ENCODE measurements around the gene PROKR1. TPM values are rescaled to one million over a fixed set of nuclear protein-coding genes. Genes with fewer than 3 reads are reported as not detected.
"Not testable (repeated sequence)": the region's sequence is repeated elsewhere in the genome, so short reads cannot be mapped to it uniquely, and the experiment has no call there.

PROKR1 gene
- total RNA-seq = not detected
- long read RNA-seq = 0 reads

- intact Hi-C loops (cut with micrococcal nuclease) = no loop called here
- H3K27me3 ChIP-seq (ENCODE audit: low read depth) = peaks cover 100% of the 10 kb centered on the region
- peaks cover 16% of the 10 kb centered on the region for H3K4me1 ChIP-seq
- H3K36me3 ChIP-seq = no peaks in the 10 kb centered on the region
- H3K4me3 ChIP-seq = peak within 1 kb of the TSS; percentile 71
- H3K27ac ChIP-seq (replicated peaks) = no peak within 1 kb of the TSS
- peaks cover 6% of the 10 kb centered on the region for H3K9me3 ChIP-seq (replicated peaks)
- peak; percentile 26 for DNase-seq
- TF ChIP-seq CTCF (IDR thresholded peaks at IDR 0.05; ENCODE audit: borderline replicate concordance) = no peak
Observed at GRCh38 chr2:68643011-68643873, at the start of gene PROKR1. Gene PROKR1, plus strand, starts transcription at chr2:68643579. Its CDS starts 2,243 bp downstream, at chr2:68645822.

- intact Hi-C loops (cut with micrococcal nuclease) = no loop called here
- Histone ChIP-seq H3K9me3 (replicated peaks) (peaks cover 4% of the 10 kb centered on the region), H3K4me1 (peaks cover 13% of the 10 kb centered on the region), H3K27me3 (ENCODE audit: low read depth) (no peaks in the 10 kb centered on the region), H3K4me3 (no peak overlapping the region), H3K36me3 (no peaks in the 10 kb centered on the region), H3K27ac (replicated peaks) (peak overlapping the region; percentile 81)
- no peak for TF ChIP-seq CTCF (IDR thresholded peaks at IDR 0.05; ENCODE audit: borderline replicate concordance)
- DNase-seq = no peak
Observed at GRCh38 chr2:68594041-68594440, 49.3 kb upstream of the PROKR1 start.

- Histone ChIP-seq H3K36me3 (no peaks in the 10 kb centered on the region), H3K27ac (replicated peaks) (peak overlapping the region; percentile 81), H3K4me3 (peak overlapping the region; percentile 46), H3K9me3 (replicated peaks) (peaks cover 11% of the 10 kb centered on the region), H3K4me1 (peaks cover 13% of the 10 kb centered on the region), H3K27me3 (ENCODE audit: low read depth) (no peaks in the 10 kb centered on the region)
- intact Hi-C loops (cut with micrococcal nuclease) = no loop called here
- TF ChIP-seq CTCF (IDR thresholded peaks at IDR 0.05; ENCODE audit: borderline replicate concordance) = peak; percentile 83
- peak; percentile 21 for DNase-seq
Observed at GRCh38 chr2:68594674-68595492, 48.5 kb upstream of the PROKR1 start.

GRCh38 chr2:68595493-68595785 lies 47.9 kb upstream of the PROKR1 start:
- peaks cover 13% of the 10 kb centered on the region for H3K4me1 ChIP-seq
- peak overlapping the region; percentile 81 for H3K27ac ChIP-seq (replicated peaks)
- H3K27me3 ChIP-seq (ENCODE audit: low read depth); H3K4me3 ChIP-seq; intact Hi-C loops (cut with micrococcal nuclease); H3K36me3 ChIP-seq; DNase-seq: not testable (repeated sequence)
- H3K9me3 ChIP-seq (replicated peaks) = peaks cover 16% of the 10 kb centered on the region

- DNase-seq; H3K4me3 ChIP-seq; intact Hi-C loops (cut with micrococcal nuclease); H3K27ac ChIP-seq (replicated peaks); H3K4me1 ChIP-seq; H3K27me3 ChIP-seq (ENCODE audit: low read depth); H3K36me3 ChIP-seq: not testable (repeated sequence)
- peaks cover 59% of the 10 kb centered on the region for H3K9me3 ChIP-seq (replicated peaks)
Observed at GRCh38 chr2:68600495-68600894, 42.9 kb upstream of the PROKR1 start.

- Histone ChIP-seq H3K4me1 (no peaks in the 10 kb centered on the region), H3K27me3 (ENCODE audit: low read depth) (no peaks in the 10 kb centered on the region), H3K36me3 (no peaks in the 10 kb centered on the region), H3K27ac (replicated peaks) (no peak overlapping the region), H3K4me3 (no peak overlapping the region), H3K9me3 (replicated peaks) (peaks cover 66% of the 10 kb centered on the region)
- TF ChIP-seq CTCF (IDR thresholded peaks at IDR 0.05; ENCODE audit: borderline replicate concordance) = no peak
- intact Hi-C loops (cut with micrococcal nuclease) = no loop called here
- no peak for DNase-seq
Observed at GRCh38 chr2:68603059-68603458, 40.3 kb upstream of the PROKR1 start.

Data from left ventricle myocardium inferior (tissue), 1 donor.